ENCODE results near the gene MX1.

Gene MX1

DNA sequence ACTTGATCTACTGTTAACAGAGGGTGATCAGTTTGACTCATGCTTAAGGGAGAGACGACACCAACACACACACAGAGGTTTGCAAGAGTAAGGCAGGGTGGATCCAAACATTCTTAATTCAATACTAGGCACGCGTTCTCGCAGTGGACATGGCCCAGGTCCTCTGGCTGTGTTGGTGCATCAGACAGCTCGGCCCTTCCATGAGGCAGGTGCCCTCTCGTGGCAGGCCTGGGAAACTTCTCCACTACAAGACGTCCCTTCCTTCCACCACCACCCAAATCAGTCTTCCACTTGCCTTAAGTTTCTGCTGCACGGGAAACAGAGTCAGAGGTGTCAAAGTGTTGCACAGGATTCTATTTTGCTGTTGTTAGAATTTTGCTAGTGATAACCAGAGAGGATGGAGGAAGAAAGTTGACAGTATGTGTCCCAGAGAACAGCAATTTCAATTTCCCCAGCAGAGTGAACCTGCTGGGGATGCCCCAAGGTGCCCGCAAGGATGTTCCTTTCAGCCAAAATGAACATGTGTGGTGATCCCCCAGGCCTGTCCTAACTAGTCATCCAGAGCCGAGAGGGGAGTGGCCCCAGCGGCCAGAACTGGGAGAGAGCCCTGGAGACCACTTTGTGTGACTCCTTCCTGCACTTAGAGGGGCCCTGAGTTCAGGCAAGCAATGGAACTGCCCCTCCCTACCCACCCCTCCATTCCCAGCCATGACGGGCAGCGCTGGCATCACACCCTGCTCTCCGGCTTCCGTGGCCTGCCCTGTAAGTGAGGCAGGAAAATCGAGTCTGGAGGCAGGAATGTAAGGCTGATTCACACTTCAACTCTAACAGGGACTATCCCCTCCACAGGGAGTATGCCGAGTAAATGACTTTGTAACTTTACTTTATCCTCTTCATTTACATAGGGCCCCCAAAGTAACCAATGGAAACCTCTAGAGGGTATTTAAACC is 34.8 kb downstream of the MX1 start:
- DNase-seq, result peak; percentile 41

DNA sequence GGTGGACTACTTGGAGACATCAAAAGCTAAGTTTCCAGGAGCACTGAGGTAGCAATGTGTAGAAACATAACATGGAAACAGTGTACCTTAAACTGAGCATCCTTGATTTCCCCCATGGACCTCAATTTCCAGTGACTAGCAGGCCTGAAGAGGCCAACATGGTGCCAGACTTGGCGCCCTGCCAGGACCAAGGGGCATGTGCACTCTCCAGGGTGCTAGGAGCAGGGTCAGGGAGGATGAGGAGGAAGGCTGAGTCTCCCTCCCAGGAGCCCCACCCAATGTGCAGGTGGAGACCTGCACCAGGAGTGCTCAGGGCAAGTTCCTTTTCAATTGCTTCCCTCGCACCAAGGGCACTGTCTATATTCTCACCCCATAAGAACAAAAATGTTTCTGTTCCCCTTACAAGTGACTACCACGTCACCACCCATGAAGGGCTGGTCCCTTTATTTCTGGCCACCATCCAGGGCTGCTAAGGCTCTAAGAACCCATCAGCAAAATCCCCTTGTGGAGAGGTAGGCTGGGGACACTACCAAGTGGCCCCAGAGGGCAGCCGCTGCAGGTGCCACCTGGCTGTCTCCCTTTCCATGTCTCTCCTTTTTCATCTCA is 39.2 kb downstream of the MX1 start:
- DNase-seq, result no peak

GRCh38 chr21:41466024-41466820 is 40.2 kb downstream of the MX1 start:
- DNase-seq, result no peak

DNA sequence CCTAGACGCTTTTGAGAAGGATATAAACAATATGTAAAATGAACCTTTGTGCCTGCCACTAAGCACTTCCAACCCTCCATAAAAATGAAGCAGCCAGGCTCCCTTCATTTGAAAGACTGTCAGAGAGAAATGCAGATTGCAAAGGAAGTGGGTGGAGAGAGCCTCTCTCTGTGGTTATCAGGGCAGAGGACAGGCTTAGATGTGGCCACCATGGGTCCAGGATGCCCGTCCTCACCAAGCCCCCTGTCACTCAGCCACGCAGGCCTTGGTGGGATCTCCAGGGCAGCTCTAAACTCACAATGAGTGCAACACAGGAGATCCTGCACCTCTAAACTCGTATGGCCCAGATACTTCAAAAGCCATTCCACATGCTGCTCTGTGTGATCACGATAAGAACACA is 44.0 kb downstream of the MX1 start:
- DNase-seq, result no peak

DNA sequence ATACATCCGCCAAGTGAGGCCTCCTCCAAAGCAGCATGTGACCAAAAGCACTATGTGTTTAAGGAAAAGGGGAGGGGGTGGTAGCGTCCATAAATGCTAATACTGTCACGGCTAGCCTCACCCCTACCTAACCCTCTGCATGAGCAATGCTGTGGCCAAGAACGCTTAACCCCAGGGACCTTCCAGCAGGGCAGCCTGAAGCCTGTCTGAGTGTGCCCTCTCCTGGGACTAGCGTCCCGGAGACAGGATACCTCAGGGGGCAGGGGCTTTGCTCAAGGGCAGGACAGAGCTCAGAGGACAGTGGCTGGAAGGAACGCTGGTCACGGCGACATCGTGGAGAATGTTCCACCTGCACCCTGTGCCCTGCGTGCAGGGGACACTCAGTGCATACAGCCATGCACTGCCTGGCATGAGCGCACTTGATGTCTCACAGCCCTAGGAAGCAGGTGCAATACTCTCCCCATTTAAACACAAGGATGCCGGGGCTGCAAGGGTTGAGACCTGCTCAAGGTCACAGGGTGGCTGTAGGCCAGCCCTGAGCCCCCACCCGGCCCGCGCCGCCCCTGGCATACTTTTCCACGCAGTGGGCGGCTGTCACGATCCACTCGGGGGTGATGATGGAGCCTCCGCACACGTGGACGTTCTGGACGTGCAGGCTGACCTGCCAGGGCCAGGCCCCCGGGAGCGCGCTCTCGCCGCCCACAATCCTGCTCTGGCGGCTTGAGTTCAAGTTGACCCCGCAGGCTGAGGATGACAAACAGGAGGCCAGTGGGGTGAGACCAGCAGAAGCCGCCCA is 46.9 kb downstream of the MX1 start:
- no peak for DNase-seq

GRCh38 chr21:41475714-41476420 is 49.8 kb downstream of the MX1 start:
- no peak for DNase-seq

DNA sequence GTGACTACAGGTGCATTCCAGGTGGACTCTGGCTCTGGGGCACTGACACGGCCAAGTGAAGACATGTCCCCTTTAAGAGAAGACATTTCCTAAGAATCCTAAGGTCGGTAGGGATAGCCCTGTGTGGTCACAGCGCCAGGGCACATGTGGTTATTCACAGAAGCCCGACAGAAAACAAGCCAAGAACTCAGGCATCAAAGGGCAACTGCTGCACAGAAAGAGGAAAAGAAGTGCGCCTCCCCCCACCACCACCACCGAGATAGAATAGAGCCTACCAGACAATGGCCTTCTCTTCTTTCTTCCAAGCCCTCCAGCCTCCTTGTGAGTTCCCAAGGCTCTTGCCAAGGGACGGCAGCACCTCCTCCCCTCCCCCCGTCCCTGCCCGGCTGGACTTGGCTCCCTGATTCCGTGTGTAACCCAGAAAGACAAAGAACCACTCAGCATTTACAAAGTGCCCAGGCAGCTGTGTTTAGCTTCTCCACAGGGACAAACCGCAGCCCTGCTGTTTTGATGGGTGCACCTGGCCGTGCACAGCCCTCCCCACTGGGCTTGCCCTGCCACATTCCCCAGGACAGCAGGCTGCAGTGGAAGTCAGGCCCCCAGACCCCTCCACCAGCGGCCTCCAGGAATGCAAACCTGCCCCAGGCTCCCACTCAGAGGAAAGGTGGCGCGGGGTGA is 51.7 kb downstream of the MX1 start:
- no peak for DNase-seq

DNA sequence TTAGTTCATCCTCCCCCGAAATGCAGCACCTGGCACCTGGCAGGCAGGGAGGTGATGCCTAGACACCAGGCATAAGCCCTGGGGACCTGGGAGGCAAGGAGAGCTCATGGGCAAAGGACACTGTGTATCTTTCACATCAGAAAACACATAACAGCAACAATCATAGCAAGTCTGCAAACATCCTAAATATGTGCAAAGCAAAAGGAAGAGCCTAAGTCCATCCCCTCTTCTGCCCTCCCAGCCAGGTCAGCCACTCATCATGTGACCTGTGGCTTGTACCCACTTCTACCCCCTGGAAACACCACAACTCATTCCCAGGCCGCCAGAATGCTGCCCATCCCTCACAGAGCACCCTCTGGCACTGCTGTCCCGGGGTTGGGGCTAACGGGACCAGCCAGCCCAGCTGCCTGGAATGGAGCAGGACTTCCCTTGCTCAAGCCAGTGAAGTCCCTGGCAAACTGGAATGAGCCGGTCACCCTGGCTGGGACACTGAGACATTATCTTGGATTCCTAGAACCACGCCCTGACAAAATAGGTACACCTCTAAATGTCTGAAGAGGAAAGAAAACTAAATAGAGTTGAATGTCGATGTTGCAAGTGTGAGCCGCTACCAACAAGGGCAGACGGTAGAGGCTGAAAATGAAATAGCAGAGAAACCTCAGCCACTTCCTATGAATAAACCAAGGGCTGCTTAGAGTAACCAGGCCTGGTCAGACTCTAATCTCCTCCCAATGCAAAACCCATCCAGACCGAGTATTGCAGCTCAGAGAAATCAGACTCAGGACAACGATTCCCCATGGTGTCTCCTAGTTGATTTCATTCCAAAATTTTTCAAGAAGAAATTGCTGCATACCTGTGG is 52.5 kb downstream of the MX1 start:
- DNase-seq, result no peak

DNA sequence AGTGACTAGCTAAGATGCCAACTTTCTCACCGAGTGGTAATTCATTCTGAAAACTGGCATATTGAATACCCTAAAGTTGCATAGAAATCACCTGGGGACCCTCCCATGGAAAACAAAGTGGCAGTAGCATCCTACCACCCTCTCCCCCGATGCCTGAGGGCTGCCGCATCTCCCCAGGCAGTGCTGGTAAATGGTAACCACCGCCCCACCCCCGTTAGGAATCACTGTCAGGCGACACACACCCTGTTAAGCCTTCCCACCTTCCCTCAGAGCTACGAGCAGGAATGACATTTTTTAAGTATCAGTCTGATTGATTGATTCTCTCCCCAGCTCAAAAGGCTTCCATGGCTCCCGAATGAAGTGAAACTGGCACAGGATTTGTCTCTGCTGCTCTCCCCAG is 53.6 kb downstream of the MX1 start:
- no peak for DNase-seq

DNA sequence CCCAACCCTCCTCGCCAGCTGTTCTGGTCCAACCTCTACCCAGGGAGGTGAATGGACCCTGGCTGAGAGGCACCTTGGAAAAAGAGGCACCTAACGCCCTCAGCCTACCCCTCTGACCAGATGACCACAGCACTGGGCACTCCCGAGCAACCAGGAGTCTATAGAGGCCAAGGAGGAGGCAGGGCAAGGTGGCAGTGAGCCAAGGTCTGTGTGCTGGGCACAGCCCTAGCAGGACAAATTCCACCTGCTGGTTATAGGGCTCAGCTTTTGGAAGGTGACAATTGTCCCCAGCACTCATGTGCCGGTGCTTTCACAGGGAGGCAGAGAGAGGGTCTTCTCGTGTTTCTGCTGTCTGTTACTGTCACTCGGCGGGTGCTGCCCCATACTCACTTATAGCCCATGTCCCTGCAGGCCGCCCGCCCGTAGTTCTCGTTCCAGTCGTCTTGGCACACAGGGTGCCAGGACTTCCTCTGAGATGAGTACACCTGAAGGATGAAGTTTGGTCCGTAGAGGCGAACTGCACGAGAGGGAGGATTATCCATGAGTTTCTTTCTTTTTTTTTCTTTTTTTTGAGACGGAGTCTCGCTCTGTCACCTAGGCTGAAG is 54.1 kb downstream of the MX1 start:
- DNase-seq, result no peak

GRCh38 chr21:41481191-41481590 is 55.2 kb downstream of the MX1 start:
- no peak for DNase-seq

- DNase-seq, result no peak
Measured at GRCh38 chr21:41482301-41482700, 56.3 kb downstream of the MX1 start.

- DNase-seq, result no peak
Measured at GRCh38 chr21:41482980-41483379, 56.9 kb downstream of the MX1 start.

DNA sequence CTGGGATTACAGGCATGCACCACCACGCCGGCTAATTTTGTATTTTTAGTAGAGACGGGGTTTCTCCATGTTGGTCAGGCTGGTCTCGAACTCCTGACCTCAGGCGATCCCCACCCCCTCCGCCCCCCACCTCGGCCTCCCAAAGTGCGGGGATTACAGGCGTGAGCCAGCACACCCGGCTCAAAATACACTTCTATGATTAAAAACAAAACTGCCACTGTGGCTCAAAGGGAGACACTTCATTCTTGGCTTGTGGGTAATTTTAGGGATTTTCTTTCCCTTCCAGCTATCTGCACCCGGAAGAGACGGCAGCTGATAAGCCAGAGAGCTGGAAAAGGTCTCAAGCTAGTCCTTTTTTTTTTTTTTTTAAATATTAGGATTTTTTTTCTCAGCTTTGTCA is 57.4 kb downstream of the MX1 start:
- DNase-seq, result no peak

DNA sequence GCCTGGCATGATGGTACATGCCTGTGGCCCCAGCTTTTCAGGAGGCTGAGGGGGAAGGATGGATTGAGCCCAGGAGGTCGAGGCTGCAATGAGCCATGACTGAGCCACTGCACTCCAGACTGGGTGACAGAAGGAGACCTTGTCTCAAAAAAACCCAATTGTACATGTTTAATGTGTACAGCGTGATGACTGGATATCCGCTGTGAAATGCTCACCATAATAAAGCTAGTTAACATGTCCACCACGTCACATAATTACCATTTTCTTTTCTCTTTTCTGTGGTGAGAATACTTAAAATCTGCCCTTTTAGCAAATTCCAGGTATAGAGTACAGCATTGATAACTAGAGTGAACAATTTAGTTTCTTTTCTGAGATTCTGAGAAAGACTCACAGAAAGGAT is 57.9 kb downstream of the MX1 start:
- no peak for DNase-seq

DNA sequence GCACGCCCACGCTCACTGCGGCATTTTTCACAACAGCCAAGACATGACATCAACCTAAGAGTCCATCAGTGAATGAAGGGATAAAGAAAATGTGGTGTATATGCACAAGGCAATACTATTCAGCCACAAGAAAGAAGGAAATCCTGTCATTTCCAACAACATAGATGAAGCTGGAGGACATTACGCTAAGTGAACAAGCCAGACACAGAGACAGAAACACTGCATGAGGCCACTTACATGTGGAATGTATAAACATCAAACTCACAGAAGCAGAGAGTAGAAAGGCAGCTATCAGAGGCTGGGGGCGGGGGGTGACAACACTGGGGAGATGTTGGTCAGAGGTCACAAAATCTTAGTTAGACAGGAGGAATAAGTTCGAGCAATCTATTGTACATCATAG is 61.0 kb downstream of the MX1 start:
- no peak for DNase-seq

GRCh38 chr21:41488080-41488479 is 62.0 kb downstream of the MX1 start:
- no peak for DNase-seq

- DNase-seq, result no peak
Measured at GRCh38 chr21:41489329-41489728, 63.3 kb downstream of the MX1 start.

DNA sequence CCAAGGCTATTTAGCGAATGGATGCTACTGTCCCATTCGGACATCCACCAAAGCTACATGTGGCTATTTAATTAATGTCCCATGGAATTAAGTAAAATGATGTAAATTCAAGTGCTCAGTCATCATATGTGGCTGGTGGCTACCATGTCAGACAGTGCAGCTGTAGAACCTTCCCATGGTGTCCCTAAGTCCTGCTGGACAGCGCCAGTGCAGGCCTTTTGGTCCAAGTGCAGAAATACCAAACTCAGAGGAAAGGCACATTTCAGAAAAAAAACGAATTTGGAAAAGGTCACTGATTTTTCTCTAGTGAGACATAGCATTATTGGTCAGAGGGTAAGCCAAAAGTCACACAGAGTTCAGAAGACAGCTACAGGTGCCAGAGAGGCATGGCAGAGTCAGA is 64.3 kb downstream of the MX1 start:
- no peak for DNase-seq

DNA sequence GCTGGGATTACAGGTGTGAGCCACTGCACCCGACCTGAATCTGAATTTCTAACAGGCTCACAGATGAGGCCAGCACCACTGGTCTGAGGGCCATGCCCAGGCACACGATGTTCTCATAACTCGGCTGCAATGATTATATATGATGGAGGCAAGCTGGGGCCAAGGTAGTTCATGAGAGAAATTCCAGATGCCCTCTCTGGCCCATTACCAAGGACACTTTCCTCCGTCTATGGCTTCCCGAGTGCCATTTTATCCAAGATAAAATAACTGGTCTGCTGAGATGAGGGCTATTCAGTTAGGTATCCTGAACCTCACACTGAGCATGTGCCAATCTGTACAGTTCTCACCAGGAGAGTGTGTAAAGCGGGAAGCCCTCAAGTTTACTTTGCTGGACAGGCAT is 65.4 kb downstream of the MX1 start:
- no peak for DNase-seq
